Ovary (tissue), 3 donors: ENCODE measurements around the gene KRT86.

Source experiments
- EP300 ChIP-seq: sonication (generic); formaldehyde crosslinking; IDR thresholded peaks from one replicate; pipeline ENCODE4 v1.6.1; 2017; ENCODE audit warnings: antibody characterized with exemption
- POLR2A ChIP-seq: fragments of 450-650 bp; IDR thresholded peaks from one replicate; pipeline ENCODE4 v1.6.1; 2017; ENCODE audit warnings: antibody characterized with exemption, mild to moderate bottlenecking, moderate library complexity
- TF ChIP-seq, protein P1 (sequence below), 3 donors: fragments of 450-650 bp in 2 of 3; fragments of 200-600 bp in 1 of 3; IDR thresholded peaks; one replicate each; pipeline versions ENCODE4 v1.5.1 to v1.8.0; 2016 to 2022; ENCODE audit warnings: antibody characterized with exemption in 3 of 3, mild to moderate bottlenecking in 1 of 3
- donor health status: DM: no; HTN: no; CAD: no.

DNA sequence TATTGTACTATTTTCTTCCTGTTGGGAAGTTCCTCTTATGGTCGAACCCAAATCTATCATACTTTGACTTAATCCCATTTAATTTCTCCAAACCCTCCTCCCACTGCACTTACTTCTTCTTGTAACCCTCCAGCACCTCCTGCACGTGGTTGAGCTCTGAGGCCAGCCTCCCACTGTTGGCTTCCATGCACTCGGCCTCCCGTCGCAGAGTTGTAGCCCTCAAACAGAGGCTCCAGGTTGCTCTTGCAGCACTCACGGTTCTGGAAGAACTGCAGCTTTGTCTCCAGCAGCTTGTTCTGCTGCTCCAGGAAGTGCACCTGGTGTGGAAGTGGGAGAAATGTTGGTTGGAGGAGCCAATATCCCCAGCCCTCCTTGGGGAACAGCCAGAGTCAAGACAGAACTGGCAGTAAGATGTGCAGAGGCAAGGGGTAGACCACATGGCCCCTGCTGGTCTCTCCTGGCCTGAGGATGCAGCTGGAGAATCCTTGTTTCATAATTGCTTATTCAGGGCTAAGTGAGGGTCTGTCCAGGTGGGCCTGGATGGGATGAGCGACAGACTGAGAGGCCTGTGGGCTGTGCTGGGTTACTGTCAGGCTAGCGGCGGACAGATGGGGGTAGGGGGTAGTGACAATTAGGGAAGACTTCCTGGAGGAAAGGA lies 18.4 kb upstream of the KRT86 start:
- TF ChIP-seq, protein P1, sequence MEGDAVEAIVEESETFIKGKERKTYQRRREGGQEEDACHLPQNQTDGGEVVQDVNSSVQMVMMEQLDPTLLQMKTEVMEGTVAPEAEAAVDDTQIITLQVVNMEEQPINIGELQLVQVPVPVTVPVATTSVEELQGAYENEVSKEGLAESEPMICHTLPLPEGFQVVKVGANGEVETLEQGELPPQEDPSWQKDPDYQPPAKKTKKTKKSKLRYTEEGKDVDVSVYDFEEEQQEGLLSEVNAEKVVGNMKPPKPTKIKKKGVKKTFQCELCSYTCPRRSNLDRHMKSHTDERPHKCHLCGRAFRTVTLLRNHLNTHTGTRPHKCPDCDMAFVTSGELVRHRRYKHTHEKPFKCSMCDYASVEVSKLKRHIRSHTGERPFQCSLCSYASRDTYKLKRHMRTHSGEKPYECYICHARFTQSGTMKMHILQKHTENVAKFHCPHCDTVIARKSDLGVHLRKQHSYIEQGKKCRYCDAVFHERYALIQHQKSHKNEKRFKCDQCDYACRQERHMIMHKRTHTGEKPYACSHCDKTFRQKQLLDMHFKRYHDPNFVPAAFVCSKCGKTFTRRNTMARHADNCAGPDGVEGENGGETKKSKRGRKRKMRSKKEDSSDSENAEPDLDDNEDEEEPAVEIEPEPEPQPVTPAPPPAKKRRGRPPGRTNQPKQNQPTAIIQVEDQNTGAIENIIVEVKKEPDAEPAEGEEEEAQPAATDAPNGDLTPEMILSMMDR (IDR thresholded peaks at IDR 0.05): no peak
- TF ChIP-seq POLR2A (no peak), EP300 (no peak)
